Middle frontal gyrus (tissue), 1 donor: Measurements from ENCODE around the gene DOCK3.
"Not testable (repeated sequence)": the region's sequence is repeated elsewhere in the genome, so short reads cannot be mapped to it uniquely, and the experiment has no call there.

ENCODE experiments used
- DNase-seq: peaks from one replicate; pipeline ENCODE4 v3.0.0-alpha.2; 2015; ENCODE audit warnings: low spot score; ENCODE audit errors: extremely low spot score

The DOCK3 gene

DNA sequence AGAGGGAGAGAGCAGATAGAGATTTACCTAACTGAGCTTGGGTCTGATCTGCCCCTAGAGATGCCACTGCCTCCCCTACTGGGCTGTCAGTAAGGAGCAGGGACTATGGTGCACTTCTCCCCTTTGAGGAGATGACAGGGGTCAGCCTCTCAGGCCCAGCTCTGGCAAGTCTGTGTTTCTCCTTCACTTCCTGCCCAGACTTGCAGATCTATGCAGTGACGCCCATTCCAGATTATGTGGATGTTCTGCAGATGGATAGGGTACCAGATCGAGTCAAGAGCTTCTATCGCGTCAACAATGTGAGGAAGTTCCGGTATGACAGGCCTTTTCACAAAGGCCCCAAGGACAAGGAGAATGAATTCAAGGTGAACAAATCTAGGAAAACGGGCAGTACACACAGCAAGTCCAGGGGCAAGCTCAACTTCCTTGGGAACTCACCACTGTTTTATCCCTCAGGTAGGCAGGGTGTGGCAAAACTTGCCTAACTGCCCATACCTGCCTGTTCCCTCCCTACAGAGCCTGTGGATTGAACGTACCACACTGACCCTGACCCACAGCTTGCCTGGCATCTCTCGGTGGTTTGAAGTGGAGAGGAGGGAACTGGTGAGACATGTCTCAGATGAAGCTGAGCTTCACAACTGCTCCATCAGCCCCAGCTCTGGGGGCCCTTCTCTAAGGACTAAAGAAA lies 681.3 kb downstream of the DOCK3 start:
- no peak for DNase-seq

DNA sequence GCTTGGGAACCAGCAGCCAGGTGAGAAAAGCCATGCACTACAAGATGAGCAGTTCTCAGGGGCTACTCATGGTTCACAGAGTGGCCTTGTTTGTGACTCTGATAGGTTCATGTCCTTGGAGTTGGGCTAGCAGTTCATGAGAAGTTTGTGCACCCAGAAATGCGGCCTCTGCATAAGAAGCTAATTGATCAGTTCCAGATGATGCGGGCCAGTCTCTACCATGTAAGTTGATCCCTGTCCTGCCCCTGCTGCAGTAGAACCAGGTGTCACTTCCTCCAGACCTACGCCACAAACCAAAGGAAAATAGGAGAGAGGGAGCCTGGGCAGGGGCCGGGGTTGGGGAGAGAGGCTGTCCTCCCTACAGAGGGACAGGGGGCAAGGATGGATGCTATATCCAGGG lies 683.1 kb downstream of the DOCK3 start:
- no peak for DNase-seq

DNA sequence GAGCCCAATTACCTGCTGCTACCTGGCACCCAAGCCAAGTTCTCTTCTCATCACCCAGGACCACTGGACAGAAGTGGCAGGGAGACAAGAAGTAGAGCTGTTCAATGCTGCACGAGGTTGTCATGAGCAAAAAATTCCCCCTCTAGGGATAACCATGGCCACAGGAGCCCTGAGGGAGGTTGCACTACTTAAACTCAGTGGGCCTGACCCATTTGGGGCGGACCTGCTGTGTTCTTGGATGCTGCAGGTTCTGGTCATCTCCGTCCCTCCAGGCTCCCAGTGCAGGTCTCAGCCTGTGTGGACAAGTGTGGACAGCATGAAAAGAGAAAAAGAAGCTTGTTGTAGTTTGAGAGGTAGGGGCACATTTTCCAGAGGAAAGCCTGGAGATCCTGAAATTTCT lies 684.3 kb downstream of the DOCK3 start:
- DNase-seq: no peak

DNA sequence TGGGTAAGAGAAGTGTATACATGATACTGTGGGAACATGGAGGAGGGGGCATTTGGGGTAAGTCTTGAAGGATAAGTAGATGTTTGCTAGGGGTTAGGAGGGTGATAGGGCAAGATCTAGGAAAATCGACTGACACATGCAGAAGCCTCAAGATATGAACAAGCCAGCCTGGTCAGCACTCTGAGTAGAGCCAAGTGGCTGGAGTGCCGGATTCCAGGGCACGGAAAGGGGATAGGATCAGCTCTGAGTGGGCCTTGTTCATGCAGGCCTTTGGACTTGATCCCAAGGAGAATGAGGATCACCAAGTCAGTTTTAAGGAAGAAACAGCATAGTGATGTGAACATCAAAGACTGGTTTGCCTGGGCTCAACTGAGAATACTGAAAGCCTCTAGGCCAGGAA lies 686.1 kb downstream of the DOCK3 start:
- DNase-seq: no peak

DNA sequence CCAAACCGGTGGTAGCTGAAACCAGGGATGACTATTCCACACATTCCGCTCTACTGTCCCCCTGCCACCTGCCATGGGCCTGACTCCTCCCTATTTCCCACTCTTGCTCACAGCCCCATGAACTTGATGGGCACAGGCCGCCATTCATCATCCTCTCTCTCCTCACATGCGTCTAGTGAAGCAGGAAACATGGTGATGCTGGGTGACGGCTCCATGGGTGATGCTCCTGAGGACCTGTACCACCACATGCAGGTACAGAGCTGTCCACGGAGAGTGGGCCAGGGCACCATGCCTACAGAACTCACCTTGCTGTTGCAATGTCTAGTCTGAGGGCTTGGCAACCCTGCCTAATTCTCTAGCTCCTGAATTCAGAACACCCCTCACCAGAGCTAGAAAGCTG lies 687.0 kb downstream of the DOCK3 start:
- no peak for DNase-seq

DNA sequence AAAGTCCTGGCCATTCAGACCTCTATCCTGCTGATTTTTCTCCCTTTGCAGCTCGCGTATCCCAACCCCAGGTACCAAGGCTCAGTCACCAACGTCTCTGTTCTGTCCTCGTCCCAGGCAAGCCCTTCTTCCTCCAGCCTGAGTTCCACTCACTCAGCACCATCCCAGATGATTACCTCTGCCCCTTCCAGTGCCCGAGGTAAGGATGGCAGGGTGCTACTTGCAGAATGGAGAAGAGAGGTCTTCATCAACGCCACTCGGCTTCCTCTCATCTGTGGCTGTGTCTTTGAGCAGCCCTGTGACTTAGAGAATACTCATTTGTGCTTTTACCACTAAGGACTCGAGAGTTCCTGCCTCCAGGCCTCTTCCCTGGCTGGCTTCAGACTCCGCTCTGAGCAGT lies 687.7 kb downstream of the DOCK3 start:
- no peak for DNase-seq

DNA sequence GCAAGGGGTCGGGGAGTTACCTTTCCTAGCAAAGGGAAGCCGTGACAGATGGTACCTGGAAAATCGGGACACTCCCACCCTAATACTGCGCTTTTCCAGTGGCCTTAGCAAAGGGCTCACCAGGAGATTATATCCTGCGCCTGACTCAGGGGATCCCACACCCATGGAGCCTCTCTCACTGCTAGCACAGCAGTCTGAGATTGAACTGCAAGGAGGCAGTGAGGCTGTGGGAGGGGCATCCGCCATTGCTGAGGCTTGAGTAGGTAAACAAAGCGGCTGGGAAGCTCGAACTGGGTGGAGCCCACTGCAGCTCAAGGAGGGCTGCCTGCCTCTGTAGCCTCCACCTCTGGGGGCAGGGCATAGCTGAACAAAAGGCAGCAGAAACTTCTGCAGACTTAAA lies 693.5 kb downstream of the DOCK3 start:
- not testable (repeated sequence) for DNase-seq

DNA sequence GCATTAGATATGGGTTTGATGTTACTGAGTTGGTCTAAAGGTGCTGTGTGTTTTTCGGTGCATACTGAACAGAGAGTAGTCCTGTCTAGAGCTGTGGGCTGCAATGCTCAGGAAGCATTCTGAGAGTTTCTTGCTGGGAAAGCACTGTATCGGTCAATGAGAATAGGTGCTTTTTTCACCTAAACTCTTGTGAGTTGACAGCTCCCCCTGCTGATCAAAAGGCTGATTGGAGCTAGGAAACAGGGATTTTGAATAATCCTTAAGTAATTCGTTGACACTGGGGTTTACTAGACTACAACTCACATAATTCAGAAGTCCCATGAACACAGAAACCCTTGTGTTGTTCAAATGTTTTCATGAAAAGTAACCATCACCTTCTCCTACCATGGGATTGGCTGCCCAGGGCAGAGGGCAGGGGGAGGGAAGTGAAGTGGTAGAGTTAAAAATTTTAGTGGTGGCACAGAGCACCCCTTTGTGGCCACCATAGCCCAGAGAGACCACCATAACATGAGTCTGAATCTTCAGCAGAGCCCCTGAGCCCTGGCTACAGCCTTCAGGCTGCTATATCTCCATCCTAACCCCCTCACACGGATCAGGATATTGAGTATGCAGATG lies 697.3 kb downstream of the DOCK3 start:
- peak; percentile 76 for DNase-seq

DNA sequence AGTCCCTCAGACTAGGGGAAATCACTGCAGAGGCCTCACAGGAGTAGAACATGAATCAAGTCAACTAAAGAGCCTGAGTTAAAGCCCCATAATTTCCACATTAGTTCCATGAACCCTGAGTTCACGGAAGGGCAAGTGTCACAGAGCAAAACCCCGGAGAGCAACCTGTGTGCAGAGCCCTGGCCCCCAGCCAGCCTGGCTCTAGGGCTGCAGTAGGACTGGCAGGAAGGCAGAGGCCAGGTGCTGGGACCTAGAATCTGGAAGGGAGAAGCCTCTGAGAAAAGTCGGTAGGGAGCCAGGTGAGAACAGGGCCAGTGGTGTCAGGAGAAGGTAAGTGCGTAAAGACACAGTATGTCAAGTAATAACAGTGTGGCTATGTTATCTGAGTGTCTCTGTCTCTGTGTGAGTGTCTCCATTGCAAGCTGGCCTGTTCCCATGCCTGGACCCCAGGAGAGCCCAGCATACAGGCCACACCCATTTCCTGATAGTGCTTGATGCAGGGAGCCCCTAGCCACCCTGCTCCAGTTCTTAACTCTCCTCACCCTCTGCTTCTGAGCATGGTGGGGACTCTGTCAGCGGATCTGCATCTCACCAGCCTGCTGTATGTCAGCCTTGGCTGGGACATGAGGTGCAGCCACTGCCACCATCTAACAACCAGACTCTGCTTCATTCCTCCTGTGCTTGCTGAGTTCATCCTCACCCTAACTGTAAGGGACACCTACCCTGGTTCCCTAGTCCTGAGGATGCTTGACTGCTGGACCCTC lies 699.1 kb downstream of the DOCK3 start:
- no peak for DNase-seq

DNA sequence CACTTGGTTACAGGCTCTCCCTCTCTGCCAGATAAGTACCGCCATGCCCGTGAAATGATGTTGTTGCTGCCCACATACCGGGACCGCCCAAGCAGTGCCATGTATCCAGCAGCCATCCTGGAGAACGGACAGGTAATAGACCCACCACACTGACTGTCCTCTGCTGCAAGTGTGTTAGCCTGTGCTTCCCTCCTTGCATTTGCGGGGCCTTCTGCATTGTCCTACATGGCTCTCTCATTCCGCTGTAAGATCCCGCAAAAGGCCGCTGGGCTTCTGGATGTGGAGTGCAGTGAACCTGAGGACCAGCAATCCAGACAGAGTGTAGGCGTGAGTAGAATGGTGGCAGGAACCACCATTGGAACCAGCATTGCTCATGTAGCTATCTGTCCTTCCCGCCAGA lies 699.7 kb downstream of the DOCK3 start:
- DNase-seq: no peak

DNA sequence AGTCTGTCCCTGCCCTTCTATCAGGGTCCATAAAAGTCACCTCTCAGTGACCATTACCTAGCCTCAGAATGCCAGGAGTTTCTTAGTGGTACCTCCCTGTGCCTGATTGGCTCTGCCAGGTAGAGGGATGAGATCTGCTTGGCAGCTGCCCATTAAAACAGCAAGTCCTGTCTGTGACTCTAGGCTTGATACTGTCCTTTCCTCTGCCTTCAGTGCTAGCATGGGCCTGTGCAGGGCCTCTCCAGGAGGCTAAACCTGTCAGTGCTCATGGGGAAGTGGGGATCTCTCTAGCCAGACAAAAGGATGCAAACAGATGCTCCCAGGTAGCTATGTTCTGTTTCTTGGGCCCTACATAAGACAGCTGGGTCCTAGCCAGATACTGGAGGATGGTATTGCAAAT lies 700.4 kb downstream of the DOCK3 start:
- DNase-seq: no peak

DNA sequence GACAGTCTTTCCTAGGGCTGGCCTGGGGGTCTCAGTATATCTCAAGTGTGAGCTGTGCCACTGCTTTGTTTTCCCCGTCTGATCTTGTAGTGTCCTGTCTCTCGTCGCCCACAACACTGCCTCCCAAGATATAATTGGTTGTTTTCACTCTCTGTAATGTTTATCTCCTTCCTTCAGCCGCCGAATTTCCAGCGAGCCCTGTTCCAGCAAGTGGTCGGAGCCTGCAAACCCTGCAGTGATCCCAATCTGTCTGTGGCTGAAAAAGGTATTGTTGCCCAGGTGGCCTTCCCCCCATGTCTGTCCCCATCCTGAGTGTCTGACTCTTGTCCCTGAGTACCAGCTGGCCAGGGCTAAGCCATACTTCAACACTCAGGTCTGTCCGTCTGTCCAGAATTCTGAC lies 700.8 kb downstream of the DOCK3 start:
- no peak for DNase-seq

DNA sequence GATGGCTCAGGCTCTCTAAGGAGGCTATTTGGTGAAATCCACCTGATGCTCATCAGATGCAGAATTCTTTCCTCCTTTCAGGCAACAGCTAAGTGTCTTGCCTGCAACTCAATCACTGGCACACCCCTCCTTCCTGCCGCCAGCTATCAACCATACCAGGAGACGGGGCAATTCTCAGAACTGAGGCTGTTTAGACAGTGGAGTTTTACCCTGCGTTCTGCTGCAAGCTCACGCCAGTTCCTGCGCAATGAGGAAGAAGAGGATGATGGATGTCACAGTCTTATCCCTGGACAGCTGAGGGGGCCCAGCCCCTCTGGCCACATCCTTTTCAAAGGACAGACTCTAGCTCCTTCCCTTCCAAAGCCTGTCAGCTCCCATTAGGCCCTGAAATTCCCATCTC lies 703.3 kb downstream of the DOCK3 start:
- no peak for DNase-seq

DNA sequence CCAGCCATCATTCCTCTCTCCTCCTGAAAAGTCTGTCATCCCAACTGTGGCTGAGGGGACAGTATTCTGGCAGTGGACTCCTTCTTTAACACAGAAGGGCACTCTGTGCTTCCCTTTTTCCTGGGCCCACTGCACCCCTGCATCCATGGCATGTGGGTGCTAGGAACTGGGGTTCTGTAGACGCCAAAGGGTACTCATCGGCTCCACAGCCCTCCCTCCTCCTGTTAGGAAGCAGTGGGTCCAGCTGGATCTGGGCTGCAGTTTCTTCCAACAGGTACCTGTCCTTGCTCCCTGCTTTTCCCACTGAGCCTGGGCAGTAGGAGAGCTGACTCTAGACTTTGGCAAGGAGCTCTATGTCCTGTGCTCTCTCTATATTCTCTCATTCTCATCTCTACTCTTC lies 704.0 kb downstream of the DOCK3 start:
- no peak for DNase-seq

DNA sequence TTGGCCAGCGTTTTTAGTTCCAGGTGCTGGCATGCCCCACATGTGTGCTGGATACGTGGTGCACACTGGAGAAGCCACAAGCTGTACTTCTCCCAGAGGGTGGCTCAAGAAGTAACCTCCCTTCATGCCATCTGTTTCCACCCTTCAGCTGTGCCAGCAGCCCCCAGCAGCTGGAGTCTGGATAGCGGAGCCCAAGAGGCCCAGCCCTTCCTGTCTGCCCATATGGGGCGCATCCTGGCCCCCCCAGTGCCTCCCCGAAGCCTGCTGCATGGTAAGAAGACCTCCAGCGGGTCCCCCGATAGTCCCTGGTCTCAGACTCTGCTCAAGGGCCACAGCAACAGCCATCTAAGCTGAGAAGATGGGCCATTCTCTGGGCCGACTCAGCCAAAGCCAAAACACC lies 704.6 kb downstream of the DOCK3 start:
- no peak for DNase-seq

DNA sequence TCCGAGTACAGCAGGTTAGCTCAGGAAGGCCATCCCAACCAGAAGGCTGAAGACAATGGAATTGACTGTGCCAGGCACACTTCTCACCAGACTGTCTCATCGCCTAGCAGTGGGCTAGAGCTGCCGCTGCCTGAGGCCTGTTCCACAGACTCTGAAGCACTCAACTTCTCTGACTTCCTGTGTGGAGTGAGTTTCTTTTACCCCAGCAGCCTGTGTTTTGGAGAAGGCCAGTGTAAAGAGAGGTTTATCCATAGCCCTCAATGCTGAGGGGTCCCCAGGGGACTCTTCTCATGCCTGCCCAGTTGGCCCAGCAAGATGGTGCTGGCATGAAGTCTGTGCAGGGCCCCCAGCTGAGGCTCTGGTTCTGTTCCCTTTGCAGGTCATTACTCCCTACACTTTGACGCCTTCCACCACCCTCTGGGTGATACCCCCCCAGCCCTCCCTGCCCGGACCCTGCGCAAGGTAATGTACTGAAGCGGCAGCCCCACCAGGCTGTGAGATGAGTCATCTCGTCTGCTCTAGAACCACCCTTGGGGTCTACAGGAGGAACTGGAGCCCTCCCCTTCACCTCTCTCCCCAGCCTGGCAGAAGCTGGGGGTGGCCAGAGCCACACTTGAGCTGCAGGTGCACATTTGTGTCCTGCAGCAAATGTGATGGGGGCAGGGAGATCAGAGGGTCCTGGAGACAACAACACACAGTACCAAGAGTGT lies 705.2 kb downstream of the DOCK3 start:
- no peak for DNase-seq

DNA sequence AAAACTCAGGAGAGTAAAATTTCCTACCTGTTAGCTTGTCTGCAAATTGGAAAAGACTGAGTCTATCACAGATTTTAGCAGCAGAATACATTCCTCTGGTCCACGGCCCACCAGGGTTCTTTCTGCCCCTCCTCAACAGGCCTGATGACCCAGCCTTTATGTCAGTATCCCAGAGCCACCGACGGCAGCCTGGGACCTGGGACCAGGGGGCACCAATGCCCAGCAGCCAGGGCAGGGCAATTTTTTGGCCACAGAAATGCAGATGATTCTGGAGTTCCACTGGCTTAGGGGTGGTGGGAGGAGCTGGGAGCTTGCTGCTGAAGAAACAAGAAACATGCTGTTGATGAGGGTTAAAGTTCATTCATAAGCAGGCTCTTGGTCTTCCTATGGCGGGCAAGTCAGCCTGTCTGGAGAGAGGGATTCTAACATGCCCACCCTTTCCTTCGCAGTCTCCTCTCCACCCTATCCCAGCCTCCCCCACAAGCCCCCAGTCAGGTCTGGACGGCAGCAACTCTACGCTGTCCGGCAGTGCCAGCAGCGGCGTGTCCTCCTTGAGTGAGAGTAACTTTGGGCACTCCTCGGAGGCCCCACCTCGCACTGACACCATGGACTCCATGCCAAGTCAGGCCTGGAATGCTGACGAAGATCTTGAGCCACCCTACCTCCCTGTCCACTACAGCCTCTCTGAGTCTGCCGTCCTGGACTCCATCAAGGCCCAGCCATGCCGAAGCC lies 706.0 kb downstream of the DOCK3 start:
- DNase-seq: no peak

DNA sequence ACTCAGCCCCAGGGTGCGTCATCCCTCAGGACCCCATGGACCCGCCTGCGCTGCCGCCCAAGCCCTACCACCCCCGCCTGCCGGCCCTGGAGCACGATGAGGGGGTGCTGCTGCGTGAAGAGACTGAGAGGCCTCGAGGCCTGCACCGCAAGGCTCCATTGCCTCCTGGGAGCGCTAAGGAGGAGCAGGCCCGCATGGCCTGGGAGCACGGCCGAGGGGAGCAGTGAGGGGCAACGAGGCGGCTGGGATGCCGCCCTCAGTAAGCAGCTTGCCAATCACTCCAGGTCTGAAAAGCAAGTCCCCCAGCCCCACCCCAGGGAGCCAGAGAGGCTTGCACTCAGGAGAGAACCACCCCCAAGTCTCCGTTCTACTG lies 706.6 kb downstream of the DOCK3 start:
- DNase-seq: no peak

DNA sequence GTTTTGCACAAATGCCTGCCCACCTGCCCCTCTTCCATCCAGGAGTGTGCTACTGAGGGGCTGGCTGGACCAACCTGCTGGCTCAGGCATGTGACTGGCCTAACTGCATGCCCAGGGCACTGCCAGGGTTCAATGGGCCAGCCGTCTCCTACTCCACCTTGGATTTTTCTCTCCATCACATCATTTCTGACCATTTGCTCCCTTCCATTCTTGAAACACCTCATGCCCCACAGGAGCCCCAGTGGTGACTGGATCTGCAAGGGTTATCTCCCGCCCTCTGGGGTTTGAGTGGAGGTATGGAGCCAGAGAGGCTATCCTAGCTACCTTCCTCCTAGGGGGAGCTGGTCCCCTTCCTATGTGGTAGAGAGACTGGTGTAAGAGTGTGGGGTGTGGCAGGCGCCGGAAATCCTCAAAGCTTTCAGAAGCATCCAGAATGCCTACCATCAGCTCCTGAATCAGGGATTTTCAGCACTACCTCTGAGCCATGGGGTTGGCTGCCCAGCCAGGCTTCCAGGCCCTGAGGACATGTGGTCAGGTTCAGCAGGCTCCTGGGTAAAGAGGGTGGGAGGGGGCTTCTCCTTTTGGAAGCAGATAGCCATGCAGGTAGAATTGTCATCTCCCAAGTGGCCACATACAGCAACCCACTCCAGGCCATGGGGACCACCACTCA lies 707.5 kb downstream of the DOCK3 start:
- no peak for DNase-seq

DNA sequence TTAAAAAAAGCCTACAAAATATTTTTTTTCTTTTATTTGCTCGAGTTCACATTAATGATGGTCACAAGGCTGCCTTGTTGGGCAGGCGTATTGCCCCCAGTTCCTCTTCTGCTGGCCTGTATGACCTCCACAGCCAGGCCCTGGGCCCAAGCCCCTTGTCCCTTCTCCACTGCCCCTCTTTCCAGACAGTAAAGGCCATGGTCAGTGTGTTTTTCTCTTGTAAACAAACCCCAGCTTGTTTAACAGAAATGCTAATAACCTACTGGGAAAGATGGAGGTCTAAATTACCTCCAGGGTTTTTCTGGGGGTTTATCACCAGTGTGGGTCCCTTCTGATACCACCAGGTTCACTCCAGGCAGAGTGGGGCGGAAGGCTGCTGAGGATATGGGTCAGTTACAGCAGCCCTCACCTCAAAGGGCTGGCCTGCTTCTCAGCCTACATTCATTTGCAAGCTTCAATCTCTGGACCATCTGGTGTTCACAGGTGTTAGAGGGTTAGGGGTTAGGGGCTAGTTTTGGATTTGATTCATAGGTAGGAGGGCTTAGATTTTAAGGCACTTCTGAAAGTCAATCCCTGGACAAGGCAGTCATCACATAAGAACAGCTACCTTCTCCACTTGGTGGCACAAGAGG lies 708.3 kb downstream of the DOCK3 start:
- DNase-seq: no peak
